Measurements from ENCODE around the gene DNAJB8. TPM values are rescaled to one million over a fixed set of nuclear protein-coding genes. Genes with fewer than 3 reads are reported as not detected.
A peak's percentile ranks its signal among the peaks of the same experiment; 100 is the strongest.

DNAJB8 gene
- total and polyA plus RNA-seq, 9 donors, result not detected

DNA sequence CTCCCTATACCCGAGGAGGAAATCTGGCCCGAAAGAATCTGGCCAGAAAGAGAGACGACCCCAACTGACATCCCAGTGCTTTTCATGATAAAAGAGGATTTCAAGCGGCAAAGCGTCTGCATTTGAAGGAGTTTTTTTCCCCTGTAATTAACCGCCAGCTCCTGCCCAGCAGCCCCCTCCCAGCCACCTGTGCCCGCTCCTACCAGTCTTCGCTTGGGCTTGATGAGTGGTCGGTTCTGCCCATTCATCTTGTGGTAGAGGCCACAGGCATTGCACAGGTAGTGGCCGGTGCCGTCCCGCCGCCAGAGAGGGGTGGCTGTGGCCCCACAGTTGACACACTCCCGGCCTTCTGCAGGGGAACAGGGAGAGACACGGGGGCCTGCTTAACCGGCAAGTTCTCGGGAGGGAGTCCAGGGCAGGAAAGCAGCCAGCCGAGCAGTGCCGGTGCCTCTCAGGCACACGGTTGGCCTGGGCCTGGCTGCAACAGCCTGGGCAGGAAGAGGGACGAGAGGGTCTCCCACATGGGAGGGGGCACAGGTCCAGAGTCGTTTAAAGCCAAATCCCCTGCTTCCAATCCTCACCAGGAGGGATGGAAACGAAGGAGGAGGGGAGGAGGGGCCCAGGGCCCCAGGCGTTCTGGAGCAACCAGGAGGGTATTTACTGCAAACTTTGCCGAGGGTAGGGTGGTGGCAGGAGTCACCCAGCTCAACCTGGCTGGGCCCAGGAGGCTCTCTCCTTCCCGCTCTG, 17.1 kb upstream of the DNAJB8 start:
- Histone ChIP-seq H3K27me3 (ENCODE audit: control insufficient read depth, insufficient read depth, low read length) (peaks cover 99% of the 10 kb centered on the region), H3K9me3 (replicated peaks; ENCODE audit: control insufficient read depth, low read depth, low read length) (no peaks in the 10 kb centered on the region), H3K27ac (ENCODE audit: low read length) (peak overlapping the region; percentile 77), H3K4me3 (ENCODE audit: low read length) (no peak overlapping the region), H3K4me1 (ENCODE audit: control insufficient read depth, insufficient read depth, low read length) (peaks cover 50% of the 10 kb centered on the region), H3K36me3 (ENCODE audit: control insufficient read depth, insufficient read depth, low read length) (no peaks in the 10 kb centered on the region)
- no peak for DNase-seq
- 13% methylated on average over 18 of the region's 26 CpGs for WGBS (ENCODE audit: insufficient coverage)

DNA sequence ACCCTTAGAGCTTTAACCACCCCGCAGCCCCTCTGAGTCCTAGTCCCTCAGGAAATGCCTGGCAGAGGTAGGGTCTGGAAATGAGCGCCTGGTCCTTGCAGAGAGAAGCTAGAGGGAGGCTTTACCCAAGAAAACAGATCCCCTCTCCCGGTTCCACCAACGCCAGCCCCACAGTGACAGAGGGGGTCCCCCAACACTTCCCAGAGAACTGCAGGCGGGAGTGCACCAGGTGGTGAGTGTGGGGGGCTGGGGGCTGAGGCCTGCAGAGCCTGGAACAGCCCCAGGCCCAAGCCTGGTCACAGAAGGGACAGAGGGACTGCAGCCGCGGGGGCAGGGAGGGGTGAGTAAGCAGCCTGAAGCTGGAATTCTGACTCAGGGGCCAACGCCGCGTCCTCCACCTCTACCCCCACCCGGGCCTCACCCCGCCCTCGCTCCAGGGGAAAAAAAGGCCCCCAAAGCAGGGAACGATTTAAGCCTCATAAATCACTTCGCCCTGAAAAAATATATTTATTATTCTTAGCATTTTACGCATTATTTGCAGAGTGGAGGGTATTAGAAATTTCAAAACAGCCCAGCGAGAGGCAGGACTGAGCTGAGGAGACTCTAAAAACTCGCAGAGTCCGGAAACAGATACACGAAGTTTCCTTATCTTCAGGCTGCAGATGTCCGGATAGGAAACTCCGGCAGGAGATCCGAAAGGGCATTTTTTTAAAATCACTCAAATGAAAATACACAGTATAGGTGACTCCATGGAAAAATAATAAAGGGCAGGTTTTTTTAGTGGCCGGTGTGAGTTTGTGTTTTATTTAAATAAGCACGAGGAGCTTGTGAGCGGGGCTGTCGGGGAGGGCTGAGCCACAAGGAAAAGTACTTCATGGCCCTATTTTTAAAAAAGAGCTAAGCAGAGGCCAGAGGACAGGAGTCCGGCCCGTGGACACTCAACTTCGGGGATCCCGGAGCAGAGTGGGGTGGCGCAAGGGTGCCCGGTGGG, 16.3 kb upstream of the DNAJB8 start:
- peak overlapping the region; percentile 77 for H3K27ac ChIP-seq (ENCODE audit: low read length)
- 6% methylated on average over 10 of the region's 33 CpGs for WGBS (ENCODE audit: insufficient coverage)
- H3K4me1 ChIP-seq (ENCODE audit: control insufficient read depth, insufficient read depth, low read length), result peaks cover 41% of the 10 kb centered on the region
- H3K4me3 ChIP-seq (ENCODE audit: low read length), result no peak overlapping the region
- peak; percentile 76 for DNase-seq
- H3K9me3 ChIP-seq (replicated peaks; ENCODE audit: control insufficient read depth, low read depth, low read length), result no peaks in the 10 kb centered on the region
- H3K36me3 ChIP-seq (ENCODE audit: control insufficient read depth, insufficient read depth, low read length), result no peaks in the 10 kb centered on the region
- H3K27me3 ChIP-seq (ENCODE audit: control insufficient read depth, insufficient read depth, low read length), result peaks cover 92% of the 10 kb centered on the region

DNA sequence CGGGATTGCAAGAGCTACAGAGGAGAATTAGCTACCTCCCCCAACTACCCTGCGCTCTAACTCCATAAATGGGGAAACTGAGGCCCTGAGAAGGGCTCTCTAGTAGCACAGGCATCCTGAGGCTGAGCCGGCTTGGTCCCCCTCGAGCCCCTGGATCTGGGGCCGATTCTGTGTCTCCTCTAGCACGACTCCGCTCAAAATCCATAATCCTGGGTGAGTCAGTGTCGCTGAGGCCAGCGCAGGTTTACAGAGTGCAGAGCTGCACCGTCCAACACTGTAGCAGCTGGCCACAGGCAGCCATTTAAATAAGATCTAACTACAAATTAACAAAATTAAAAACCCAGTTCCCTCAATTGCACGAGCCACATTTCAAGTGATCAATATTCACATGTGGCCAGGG, 15.5 kb upstream of the DNAJB8 start:
- H3K27ac ChIP-seq (ENCODE audit: low read length), result no peak overlapping the region
- H3K27me3 ChIP-seq (ENCODE audit: control insufficient read depth, insufficient read depth, low read length), result peaks cover 92% of the 10 kb centered on the region
- H3K4me1 ChIP-seq (ENCODE audit: control insufficient read depth, insufficient read depth, low read length), result peaks cover 34% of the 10 kb centered on the region
- WGBS (ENCODE audit: insufficient coverage), result 10% methylated on average over 9 of the region's 11 CpGs
- no peak overlapping the region for H3K4me3 ChIP-seq (ENCODE audit: low read length)
- H3K9me3 ChIP-seq (replicated peaks; ENCODE audit: control insufficient read depth, low read depth, low read length), result no peaks in the 10 kb centered on the region
- DNase-seq, result no peak
- H3K36me3 ChIP-seq (ENCODE audit: control insufficient read depth, insufficient read depth, low read length), result no peaks in the 10 kb centered on the region

DNA sequence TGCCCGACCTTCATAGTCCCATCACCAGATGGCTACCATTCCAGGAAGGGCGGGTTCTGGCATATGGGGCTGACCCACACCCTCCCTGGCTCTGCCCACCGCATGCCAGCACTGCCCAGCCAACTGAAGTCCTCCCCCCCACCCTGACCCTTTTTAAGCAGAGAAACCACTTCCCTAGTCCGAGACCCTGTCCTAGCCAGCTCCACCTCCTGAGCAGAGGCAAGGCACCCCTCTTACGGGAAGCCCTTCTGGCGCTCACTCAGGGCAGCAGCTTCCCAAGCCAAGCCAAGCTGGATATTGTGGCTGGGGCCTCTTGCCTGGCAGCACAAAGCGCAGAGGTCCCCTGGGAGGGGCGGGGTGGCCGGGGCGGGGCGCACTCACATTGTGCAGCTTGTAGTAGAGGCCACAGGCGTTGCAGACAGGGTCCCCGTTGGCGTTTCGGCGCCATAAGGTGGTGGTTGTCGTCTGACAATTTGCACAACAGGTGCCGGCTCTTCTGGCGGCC, 14.8 kb upstream of the DNAJB8 start:
- no peak for DNase-seq
- peaks cover 27% of the 10 kb centered on the region for H3K4me1 ChIP-seq (ENCODE audit: control insufficient read depth, insufficient read depth, low read length)

DNA sequence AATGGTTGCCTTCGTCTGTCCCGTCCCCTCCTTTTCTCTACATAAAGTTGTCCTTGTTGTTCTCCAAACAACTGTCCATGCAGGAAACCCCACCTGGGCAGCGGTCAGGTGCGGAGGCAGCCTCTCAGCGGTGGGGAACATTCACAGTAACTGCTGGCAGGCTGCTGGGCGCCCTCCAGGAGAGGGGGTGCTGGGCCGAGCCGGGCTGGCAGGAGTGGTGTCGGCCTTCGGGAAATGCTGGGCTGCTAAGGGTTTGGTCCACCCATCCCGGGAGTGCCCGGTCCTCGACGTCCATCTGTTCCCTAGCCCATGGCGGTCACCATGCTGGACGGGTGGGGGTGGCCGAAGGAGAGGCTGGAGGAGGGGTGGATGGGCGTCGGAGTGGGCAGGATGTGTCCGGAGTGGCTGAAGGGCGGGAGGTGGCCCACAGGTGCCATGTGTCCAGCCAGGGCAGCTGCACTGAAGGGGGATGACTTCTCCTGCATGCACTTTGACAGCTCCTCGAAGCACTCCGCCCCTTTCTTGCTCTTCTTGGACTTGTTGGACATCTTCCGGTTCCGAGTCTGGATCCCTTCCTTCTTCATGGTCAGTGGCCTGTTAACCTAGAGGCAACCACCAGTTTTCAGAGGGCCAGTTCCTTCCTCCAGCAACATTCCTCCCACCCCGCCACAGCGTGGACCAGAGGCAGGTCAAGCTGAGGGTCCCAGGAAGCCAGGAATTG, 14.2 kb upstream of the DNAJB8 start:
- peaks cover 87% of the 10 kb centered on the region for H3K27me3 ChIP-seq (ENCODE audit: control insufficient read depth, insufficient read depth, low read length)
- no peak overlapping the region for H3K27ac ChIP-seq (ENCODE audit: low read length)
- no peaks in the 10 kb centered on the region for H3K9me3 ChIP-seq (replicated peaks; ENCODE audit: control insufficient read depth, low read depth, low read length)
- DNase-seq, result no peak
- WGBS (ENCODE audit: insufficient coverage), result 69% methylated on average over 14 of the region's 27 CpGs
- no peaks in the 10 kb centered on the region for H3K36me3 ChIP-seq (ENCODE audit: control insufficient read depth, insufficient read depth, low read length)
- H3K4me1 ChIP-seq (ENCODE audit: control insufficient read depth, insufficient read depth, low read length), result peaks cover 22% of the 10 kb centered on the region
- H3K4me3 ChIP-seq (ENCODE audit: low read length), result no peak overlapping the region

More for the DNA sequence above, 14.8 kb upstream of the DNAJB8 start:
- Histone ChIP-seq H3K4me3 (ENCODE audit: low read length) (no peak overlapping the region), H3K9me3 (replicated peaks; ENCODE audit: control insufficient read depth, low read depth, low read length) (no peaks in the 10 kb centered on the region), H3K27me3 (ENCODE audit: control insufficient read depth, insufficient read depth, low read length) (peaks cover 91% of the 10 kb centered on the region), H3K36me3 (ENCODE audit: control insufficient read depth, insufficient read depth, low read length) (no peaks in the 10 kb centered on the region), H3K27ac (ENCODE audit: low read length) (no peak overlapping the region)
- WGBS (ENCODE audit: insufficient coverage), result 24% methylated on average over 19 of the region's 19 CpGs

DNA sequence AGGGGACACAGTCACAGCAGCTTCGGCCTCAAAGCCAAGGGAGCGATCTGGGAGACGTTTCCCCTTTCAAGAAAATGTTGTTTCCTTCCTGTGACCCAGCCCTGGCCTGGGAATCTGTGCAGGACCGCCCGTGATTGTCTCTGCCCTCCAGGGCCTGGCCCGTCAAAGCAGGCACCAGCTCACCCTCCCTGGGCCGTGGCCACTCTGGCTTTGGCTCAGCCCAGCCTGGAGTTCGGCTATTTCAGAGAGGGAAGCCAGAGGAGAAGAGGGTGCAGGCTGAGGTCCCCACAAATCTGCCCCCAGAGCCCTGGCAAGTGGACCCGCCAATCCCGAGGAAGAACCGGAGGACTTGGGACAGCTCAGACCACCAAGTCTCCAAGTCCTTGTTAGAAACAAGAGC, 13.6 kb upstream of the DNAJB8 start:
- H3K4me3 ChIP-seq (ENCODE audit: low read length), result no peak overlapping the region
- no peaks in the 10 kb centered on the region for H3K36me3 ChIP-seq (ENCODE audit: control insufficient read depth, insufficient read depth, low read length)
- H3K27me3 ChIP-seq (ENCODE audit: control insufficient read depth, insufficient read depth, low read length), result peaks cover 87% of the 10 kb centered on the region
- no peak overlapping the region for H3K27ac ChIP-seq (ENCODE audit: low read length)
- no peaks in the 10 kb centered on the region for H3K9me3 ChIP-seq (replicated peaks; ENCODE audit: control insufficient read depth, low read depth, low read length)
- DNase-seq, result no peak
- H3K4me1 ChIP-seq (ENCODE audit: control insufficient read depth, insufficient read depth, low read length), result peaks cover 19% of the 10 kb centered on the region
- WGBS (ENCODE audit: insufficient coverage), result 51% methylated on average over 11 of the region's 11 CpGs

DNA sequence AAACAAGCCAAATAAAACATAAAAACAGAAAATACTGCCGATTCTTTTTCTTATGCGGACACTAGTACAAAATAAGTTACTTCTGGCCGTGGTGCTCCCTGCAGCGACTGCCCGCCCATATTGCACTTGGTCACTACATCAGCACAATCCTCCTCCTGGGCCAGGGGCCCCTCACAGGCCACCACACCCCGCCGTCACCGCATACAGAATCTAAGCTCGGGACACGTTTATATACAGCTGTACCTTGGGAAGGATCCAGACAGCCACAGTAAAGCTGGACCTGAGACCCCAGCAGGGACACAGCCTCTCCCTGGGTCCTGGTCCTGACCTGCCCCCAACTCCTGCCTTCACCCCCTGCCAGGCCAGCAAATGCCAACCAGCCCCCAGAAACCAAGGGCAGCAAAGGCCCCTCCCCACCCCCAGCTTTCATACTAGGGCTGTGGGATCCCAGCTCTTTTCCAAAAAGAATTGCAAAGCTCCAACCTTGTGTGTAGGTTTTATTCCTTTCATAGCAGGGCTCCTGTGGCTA, 12.9 kb upstream of the DNAJB8 start:
- peaks cover 19% of the 10 kb centered on the region for H3K4me1 ChIP-seq (ENCODE audit: control insufficient read depth, insufficient read depth, low read length)

DNA sequence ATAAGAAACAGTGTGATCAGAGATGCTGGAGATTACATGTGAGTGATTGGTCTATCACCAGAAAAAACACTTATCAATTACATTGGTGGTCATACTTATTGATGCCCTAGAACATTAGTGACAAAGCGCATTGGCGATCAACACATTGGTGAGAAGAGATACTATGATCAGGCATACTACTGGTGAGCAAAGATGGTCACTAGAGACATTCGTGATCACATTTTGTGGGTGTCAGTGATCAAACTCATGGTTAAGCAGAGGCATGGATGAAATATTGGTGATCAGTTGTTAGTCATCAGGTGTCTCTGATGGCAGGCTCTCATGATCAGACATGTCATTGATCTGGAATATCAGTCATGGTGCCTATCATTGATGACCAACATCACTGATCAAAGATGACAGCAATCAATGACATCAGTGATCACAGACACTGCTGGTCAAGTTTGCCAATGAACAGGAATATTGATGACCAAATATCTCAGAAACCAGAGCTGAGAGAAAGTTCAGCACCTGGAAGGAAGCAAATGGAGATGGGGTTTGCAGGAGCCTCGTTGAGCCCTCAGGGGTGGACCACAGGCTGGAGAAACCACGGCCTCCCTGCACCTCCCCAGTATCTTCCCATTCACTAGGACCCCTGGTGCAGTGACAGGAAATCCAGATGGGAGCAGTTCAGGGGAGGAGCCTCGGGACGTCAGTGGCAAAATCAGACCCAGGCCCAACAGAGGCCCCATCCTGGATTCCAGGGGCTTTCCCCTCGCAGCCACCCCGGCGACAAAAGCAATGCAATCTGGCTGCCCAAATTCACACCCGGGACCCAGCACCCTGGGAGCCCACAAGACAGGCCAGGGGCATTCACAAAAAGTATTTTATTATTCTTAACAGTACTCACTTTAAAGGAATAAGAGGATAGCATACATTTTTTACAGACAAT, 12.2 kb upstream of the DNAJB8 start:
- H3K27me3 ChIP-seq (ENCODE audit: control insufficient read depth, insufficient read depth, low read length), result peaks cover 80% of the 10 kb centered on the region
- no peak overlapping the region for H3K4me3 ChIP-seq (ENCODE audit: low read length)
- DNase-seq, result no peak
- peaks cover 19% of the 10 kb centered on the region for H3K4me1 ChIP-seq (ENCODE audit: control insufficient read depth, insufficient read depth, low read length)
- H3K27ac ChIP-seq (ENCODE audit: low read length), result no peak overlapping the region
- no peaks in the 10 kb centered on the region for H3K36me3 ChIP-seq (ENCODE audit: control insufficient read depth, insufficient read depth, low read length)
- 41% methylated on average over 3 of the region's 11 CpGs for WGBS (ENCODE audit: insufficient coverage)
- no peaks in the 10 kb centered on the region for H3K9me3 ChIP-seq (replicated peaks; ENCODE audit: control insufficient read depth, low read depth, low read length)

More for the DNA sequence above, 12.9 kb upstream of the DNAJB8 start:
- Histone ChIP-seq H3K27me3 (ENCODE audit: control insufficient read depth, insufficient read depth, low read length) (peaks cover 83% of the 10 kb centered on the region), H3K9me3 (replicated peaks; ENCODE audit: control insufficient read depth, low read depth, low read length) (no peaks in the 10 kb centered on the region), H3K4me3 (ENCODE audit: low read length) (no peak overlapping the region), H3K27ac (ENCODE audit: low read length) (no peak overlapping the region), H3K36me3 (ENCODE audit: control insufficient read depth, insufficient read depth, low read length) (no peaks in the 10 kb centered on the region)
- WGBS (ENCODE audit: insufficient coverage), result 59% methylated on average over 9 of the region's 10 CpGs
- no peak for DNase-seq

DNA sequence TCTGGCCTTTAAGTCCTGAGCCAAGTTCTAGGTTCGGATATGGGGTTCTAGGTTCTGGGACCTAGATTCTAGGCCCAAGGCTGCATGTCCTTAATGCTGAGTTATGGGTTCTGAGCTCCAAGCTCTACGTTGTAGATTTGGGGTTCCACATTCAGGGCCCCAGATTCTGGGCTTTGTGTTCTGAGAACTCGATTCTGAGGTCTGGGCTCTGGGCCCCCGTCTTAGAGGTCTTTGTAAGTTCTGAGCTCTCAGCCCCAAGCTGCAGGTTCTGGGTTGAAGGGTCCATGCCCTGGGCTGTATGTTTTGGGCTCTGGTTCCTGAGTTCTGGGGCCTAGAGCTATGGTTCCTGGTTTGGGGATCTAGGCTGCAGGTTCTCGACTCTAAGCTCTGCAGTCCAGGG, 10.0 kb upstream of the DNAJB8 start:
- Histone ChIP-seq H3K9me3 (replicated peaks; ENCODE audit: control insufficient read depth, low read depth, low read length) (no peaks in the 10 kb centered on the region), H3K4me3 (ENCODE audit: low read length) (no peak overlapping the region), H3K36me3 (ENCODE audit: control insufficient read depth, insufficient read depth, low read length) (no peaks in the 10 kb centered on the region), H3K27ac (ENCODE audit: low read length) (no peak overlapping the region), H3K4me1 (ENCODE audit: control insufficient read depth, insufficient read depth, low read length) (peaks cover 11% of the 10 kb centered on the region), H3K27me3 (ENCODE audit: control insufficient read depth, insufficient read depth, low read length) (peaks cover 79% of the 10 kb centered on the region)
- DNase-seq, result no peak
- 84% methylated on average over 3 of the region's 5 CpGs for WGBS (ENCODE audit: insufficient coverage)
